GM10266 (cell line): ENCODE data around the gene CPT1B.
A peak's percentile ranks its signal among the peaks of the same experiment; 100 is the strongest.
"Not testable (repeated sequence)": the region's sequence is repeated elsewhere in the genome, so short reads cannot be mapped to it uniquely, and the experiment has no call there.

Source experiments
- DNase-seq: peaks from one replicate; pipeline ENCODE4 v3.0.0; 2012; ENCODE audit errors: extremely low spot score
- CTCF ChIP-seq: IDR thresholded peaks from 2 replicates; pipeline ENCODE4 v1.5.1; 2012; ENCODE audit warnings: mild to moderate bottlenecking, low read depth; ENCODE audit not compliant: control insufficient read depth, insufficient read depth; ENCODE audit errors: missing control alignments

Gene CPT1B

GRCh38 chr22:50622723-50623327, 44.6 kb upstream of the CPT1B start:
- no peak for DNase-seq
- TF ChIP-seq CTCF, result no peak

- peak; percentile 36 for DNase-seq
- TF ChIP-seq CTCF, result peak; percentile 65
Measured at GRCh38 chr22:50621948-50622722, 43.9 kb upstream of the CPT1B start.

GRCh38 chr22:50621356-50621880, 43.2 kb upstream of the CPT1B start:
- no peak for TF ChIP-seq CTCF
- DNase-seq, result peak; percentile 69

GRCh38 chr22:50620593-50621355, 42.5 kb upstream of the CPT1B start:
- no peak for TF ChIP-seq CTCF
- peak; percentile 89 for DNase-seq

- not testable (repeated sequence) for DNase-seq
Measured at GRCh38 chr22:50614296-50614695, 36.1 kb upstream of the CPT1B start.

- no peak for TF ChIP-seq CTCF
- DNase-seq, result no peak
Measured at GRCh38 chr22:50613291-50613981, 35.2 kb upstream of the CPT1B start.

- DNase-seq, result no peak
- no peak for TF ChIP-seq CTCF
Measured at GRCh38 chr22:50612528-50613221, 34.4 kb upstream of the CPT1B start.
